ENCODE data around the gene TMEM245.

DNA sequence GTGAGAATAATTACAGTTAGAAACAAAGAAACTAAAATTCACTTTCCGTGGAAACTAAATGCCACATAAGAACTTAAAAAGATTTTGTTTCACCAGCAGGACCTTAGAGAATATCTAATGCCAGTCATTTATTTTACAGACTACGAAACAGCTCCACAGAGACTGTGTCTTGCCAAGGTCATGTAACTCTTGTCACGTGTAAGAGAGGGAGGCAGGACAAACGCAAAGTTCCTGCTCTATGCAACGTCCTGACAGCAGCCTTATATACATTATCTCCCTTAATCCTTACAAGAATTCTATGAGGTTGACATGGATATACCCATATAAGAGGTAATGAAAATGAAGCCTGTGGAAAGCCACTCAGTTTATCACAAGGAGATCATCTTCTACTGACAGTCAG, 145.9 kb downstream of the TMEM245 start:
- no peak for TF ChIP-seq REST (IDR thresholded peaks at IDR 0.05; ENCODE audit: low read depth)
- TF ChIP-seq ZBTB33 (IDR thresholded peaks at IDR 0.05; ENCODE audit: extremely low read depth, insufficient replicate concordance, low read length), result no peak
- no peak for TF ChIP-seq CTCF (IDR thresholded peaks at IDR 0.05 in 2 of 3, conservative IDR thresholded peaks at IDR 0.05 in 1 of 3; ENCODE audit: borderline replicate concordance in 1 of 3, insufficient read depth in 1 of 3, low read depth in 2 of 3, low read length in 2 of 3)
- TF ChIP-seq TCF7L2 (IDR thresholded peaks at IDR 0.05; ENCODE audit: borderline replicate concordance, extremely low read depth, insufficient read depth, insufficient read length), result no peak
- TF ChIP-seq CEBPB (IDR thresholded peaks at IDR 0.05; ENCODE audit: low read depth), result no peak
- no peak for TF ChIP-seq RAD21 (IDR thresholded peaks at IDR 0.05; ENCODE audit: low read depth)
